ENCODE measurements around the gene PANK4.

DNA sequence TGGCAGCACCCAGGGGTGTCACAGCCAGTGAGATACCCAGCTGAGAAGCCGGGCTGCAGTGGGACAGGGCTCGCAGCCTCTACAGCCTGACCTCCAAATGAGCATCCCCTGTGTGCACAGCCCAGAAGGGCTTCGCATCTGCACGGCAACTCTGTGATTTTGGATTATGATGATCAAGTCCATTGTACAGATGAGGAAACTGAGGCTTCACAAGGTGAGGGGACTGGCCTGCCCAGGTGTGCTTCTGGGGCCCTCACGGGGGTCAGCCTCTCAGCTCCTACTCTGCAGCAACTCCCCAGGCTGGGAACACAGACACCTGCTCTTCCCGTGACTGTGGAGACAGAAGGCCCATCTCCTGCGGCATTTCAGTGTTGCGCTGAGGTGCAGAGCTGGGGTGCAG is 12.5 kb upstream of the PANK4 start:
- no peak for TF ChIP-seq POLR2A (IDR thresholded peaks at IDR 0.05)
- TF ChIP-seq, protein P1, sequence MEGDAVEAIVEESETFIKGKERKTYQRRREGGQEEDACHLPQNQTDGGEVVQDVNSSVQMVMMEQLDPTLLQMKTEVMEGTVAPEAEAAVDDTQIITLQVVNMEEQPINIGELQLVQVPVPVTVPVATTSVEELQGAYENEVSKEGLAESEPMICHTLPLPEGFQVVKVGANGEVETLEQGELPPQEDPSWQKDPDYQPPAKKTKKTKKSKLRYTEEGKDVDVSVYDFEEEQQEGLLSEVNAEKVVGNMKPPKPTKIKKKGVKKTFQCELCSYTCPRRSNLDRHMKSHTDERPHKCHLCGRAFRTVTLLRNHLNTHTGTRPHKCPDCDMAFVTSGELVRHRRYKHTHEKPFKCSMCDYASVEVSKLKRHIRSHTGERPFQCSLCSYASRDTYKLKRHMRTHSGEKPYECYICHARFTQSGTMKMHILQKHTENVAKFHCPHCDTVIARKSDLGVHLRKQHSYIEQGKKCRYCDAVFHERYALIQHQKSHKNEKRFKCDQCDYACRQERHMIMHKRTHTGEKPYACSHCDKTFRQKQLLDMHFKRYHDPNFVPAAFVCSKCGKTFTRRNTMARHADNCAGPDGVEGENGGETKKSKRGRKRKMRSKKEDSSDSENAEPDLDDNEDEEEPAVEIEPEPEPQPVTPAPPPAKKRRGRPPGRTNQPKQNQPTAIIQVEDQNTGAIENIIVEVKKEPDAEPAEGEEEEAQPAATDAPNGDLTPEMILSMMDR (IDR thresholded peaks at IDR 0.05): no peak
